GM19043 (cell line): ENCODE data around the gene ARNT2.
"Not testable (repeated sequence)": the region's sequence is repeated elsewhere in the genome, so short reads cannot be mapped to it uniquely, and the experiment has no call there.

Experiments used
- ATAC-seq: cut with Tn5 transposase; IDR thresholded peaks from one replicate; pipeline ENCODE4 v1.9.1; 2021; ENCODE audit warnings: low read depth; ENCODE audit not compliant: unreplicated experiment

ARNT2 gene

GRCh38 chr15:80639168-80639555 lies 235.0 kb downstream of the ARNT2 start:
- no peak for ATAC-seq

GRCh38 chr15:80640531-80641121 lies 236.4 kb downstream of the ARNT2 start:
- ATAC-seq, result no peak

- ATAC-seq, result no peak
These were observed 237.2 kb downstream of the ARNT2 start for GRCh38 chr15:80641384-80641783.

GRCh38 chr15:80643431-80643951 lies 239.3 kb downstream of the ARNT2 start:
- no peak for ATAC-seq

GRCh38 chr15:80645494-80646065 lies 241.4 kb downstream of the ARNT2 start:
- ATAC-seq, result no peak

GRCh38 chr15:80647424-80647823 lies 243.2 kb downstream of the ARNT2 start:
- ATAC-seq, result not testable (repeated sequence)
